Keratinocyte (primary cell): Measurements from ENCODE around the gene TMEM38B.

Source experiments
- EZH2 ChIP-seq: IDR thresholded peaks from one replicate; pipeline ENCODE4 v1.6.1; 2012; ENCODE audit warnings: inconsistent platforms, mild to moderate bottlenecking, low read length, moderate library complexity
- TF ChIP-seq, protein P1 (sequence below), 3 experiments: IDR thresholded peaks in 1 of 3; conservative IDR thresholded peaks in 1 of 3; optimal IDR thresholded peaks in 1 of 3; 2 replicates in 2 of 3; 3 replicates in 1 of 3; pipeline versions ENCODE3 to v1.5.1; 2011; ENCODE audit warnings: low read length in 3 of 3, mild to moderate bottlenecking in 3 of 3, moderate library complexity in 2 of 3, control low read depth in 1 of 3, inconsistent platforms in 1 of 3; ENCODE audit not compliant: insufficient read depth in 2 of 3; ENCODE audit errors: extremely low read depth in 1 of 3

DNA sequence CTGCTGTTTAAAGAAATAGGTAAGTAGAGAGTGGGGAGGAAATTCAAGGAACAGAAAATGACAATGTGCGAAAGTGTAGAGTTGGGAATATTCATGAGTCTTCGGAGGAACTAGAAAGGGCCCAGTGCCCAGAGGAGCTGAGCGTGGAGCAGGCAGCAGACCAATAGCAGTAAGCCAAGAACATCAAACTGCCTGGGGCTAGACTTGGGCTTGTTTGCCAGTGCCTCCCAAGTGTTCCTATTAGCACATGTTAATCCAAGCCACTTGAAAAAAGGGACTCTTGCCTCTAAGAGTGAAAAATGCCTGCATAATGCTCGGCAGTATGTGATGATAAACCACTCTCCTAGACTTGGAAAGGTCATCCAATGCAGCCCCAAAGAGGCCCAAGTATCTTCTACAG is 33.3 kb upstream of the TMEM38B start:
- TF ChIP-seq, protein P1, sequence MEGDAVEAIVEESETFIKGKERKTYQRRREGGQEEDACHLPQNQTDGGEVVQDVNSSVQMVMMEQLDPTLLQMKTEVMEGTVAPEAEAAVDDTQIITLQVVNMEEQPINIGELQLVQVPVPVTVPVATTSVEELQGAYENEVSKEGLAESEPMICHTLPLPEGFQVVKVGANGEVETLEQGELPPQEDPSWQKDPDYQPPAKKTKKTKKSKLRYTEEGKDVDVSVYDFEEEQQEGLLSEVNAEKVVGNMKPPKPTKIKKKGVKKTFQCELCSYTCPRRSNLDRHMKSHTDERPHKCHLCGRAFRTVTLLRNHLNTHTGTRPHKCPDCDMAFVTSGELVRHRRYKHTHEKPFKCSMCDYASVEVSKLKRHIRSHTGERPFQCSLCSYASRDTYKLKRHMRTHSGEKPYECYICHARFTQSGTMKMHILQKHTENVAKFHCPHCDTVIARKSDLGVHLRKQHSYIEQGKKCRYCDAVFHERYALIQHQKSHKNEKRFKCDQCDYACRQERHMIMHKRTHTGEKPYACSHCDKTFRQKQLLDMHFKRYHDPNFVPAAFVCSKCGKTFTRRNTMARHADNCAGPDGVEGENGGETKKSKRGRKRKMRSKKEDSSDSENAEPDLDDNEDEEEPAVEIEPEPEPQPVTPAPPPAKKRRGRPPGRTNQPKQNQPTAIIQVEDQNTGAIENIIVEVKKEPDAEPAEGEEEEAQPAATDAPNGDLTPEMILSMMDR (optimal IDR thresholded peaks at IDR 0.05 in 1 of 3, IDR thresholded peaks at IDR 0.05 in 1 of 3, conservative IDR thresholded peaks at IDR 0.05 in 1 of 3; ENCODE audit: extremely low read depth in 1 of 3, insufficient read depth in 2 of 3, low read length in 3 of 3) = no peak
- no peak for TF ChIP-seq EZH2
